AG04450 (cell line): ENCODE data around the gene OSBPL1A. TPM values are rescaled to one million over a fixed set of nuclear protein-coding genes. Genes with fewer than 3 reads are reported as not detected.
"Not testable (repeated sequence)": the region's sequence is repeated elsewhere in the genome, so short reads cannot be mapped to it uniquely, and the experiment has no call there.

Experiments used
- CTCF ChIA-PET: fragments of 300-600, 350-600 bp; formaldehyde crosslinking; extraction: SDS; loops from one replicate; lab custom pipeline; 2022; ENCODE audit warnings: antibody characterized with exemption, inconsistent platforms; lab: Charles Lee
- POLR2A ChIA-PET: fragments of 350-600 bp; formaldehyde crosslinking; extraction: SDS; loops from one replicate; lab custom pipeline; 2021; ENCODE audit warnings: antibody characterized with exemption, inconsistent platforms; lab: Yijun Ruan, JAX
- DNase-seq: peaks from one replicate; pipeline ENCODE4 v3.0.0-alpha.2; 2011; ENCODE audit warnings: low read depth, low spot score
- H3K27ac ChIP-seq: one replicate; pipeline ENCODE4 v1.5.1; 2012; ENCODE audit warnings: low read depth, low read length, control low read depth
- H3K27me3 ChIP-seq: one replicate; pipeline ENCODE4 v1.6.0; 2012; ENCODE audit warnings: low read length; ENCODE audit not compliant: control insufficient read depth, insufficient read depth
- H3K4me3 ChIP-seq: 2 replicates; pipeline ENCODE4 v1.5.1; 2011; ENCODE audit warnings: mild to moderate bottlenecking, low read depth, low read length, control low read depth
- H3K9me3 ChIP-seq: 2 replicates; pipeline ENCODE4 v1.5.1; 2012; ENCODE audit warnings: low read length; ENCODE audit not compliant: control insufficient read depth, insufficient read depth
- polyA plus RNA-seq: library from polyadenylated mRNA; depleted of rRNA; stranded (reverse); fragments of >200 nt; gene quantifications from 2 replicates; pipeline ENCODE4 v1.2.3, GENCODE V29; 2011
- TF ChIP-seq, protein P1 (sequence below): IDR thresholded peaks from 2 replicates; pipeline ENCODE4 v1.5.1; 2011; ENCODE audit warnings: low read depth, low read length, control low read depth, inconsistent platforms

The OSBPL1A gene
- polyA plus RNA-seq, 1 experiment = 56.1 TPM

DNA sequence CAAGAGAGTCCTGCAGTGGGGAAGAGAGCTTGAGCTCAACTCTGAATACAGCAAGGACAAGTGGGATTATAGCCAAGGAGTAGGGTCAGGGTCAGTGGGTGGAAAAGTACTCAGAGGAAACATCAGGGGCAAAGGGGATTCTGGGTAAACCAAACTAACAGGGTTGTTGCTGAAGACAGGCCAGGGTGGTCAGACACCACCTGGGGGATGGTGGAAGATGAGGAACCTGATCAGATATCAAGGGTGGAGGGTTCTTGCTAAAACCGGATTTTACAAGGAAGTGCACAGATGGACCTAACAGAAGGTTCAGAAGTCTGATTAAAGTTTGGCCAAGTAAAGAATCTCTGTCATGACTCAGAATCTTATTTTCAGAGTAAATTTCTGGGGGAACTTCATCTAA lies 16.5 kb downstream of the OSBPL1A start:
- CTCF ChIA-PET = interaction anchor here (1.0 to 1.2 kb wide), 2 partner anchors 16 to 108 kb away, joined by 3 read pairs; partner anchors contain the start of gene OSBPL1A
- TF ChIP-seq, protein P1, sequence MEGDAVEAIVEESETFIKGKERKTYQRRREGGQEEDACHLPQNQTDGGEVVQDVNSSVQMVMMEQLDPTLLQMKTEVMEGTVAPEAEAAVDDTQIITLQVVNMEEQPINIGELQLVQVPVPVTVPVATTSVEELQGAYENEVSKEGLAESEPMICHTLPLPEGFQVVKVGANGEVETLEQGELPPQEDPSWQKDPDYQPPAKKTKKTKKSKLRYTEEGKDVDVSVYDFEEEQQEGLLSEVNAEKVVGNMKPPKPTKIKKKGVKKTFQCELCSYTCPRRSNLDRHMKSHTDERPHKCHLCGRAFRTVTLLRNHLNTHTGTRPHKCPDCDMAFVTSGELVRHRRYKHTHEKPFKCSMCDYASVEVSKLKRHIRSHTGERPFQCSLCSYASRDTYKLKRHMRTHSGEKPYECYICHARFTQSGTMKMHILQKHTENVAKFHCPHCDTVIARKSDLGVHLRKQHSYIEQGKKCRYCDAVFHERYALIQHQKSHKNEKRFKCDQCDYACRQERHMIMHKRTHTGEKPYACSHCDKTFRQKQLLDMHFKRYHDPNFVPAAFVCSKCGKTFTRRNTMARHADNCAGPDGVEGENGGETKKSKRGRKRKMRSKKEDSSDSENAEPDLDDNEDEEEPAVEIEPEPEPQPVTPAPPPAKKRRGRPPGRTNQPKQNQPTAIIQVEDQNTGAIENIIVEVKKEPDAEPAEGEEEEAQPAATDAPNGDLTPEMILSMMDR = no peak
- POLR2A ChIA-PET = no interaction called here
- Histone ChIP-seq H3K27ac (no peak overlapping the region), H3K9me3 (no peaks in the 10 kb centered on the region), H3K27me3 (no peaks in the 10 kb centered on the region), H3K4me3 (no peak overlapping the region)
- no peak for DNase-seq

DNA sequence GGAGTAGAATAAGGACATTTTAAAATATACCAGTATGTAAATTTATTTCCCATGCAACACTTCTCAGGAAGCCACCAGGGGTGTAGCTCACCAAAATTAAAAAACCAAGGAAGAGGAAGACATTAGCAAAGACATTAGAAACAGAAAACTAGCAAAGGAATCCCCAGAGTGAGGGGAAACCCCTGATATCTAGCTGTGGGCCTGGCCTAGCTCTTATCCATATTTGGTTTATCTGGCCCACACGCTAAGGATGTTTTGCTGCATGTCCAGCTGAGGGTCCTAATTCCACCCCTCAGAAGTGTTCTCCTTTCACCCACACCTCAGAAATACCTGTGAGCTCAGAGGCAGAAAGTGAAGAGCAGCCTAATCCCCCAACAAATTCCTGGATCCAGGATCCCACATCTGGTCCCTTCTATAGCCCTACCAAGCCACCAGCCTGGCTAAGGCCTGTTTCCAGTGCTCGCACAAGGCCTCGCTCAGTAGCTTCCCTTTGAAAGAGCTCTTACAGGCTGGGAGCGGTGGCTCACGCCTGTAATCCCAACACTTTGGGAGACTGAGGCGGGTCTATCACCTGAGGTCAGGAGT lies 17.4 kb downstream of the OSBPL1A start:
- TF ChIP-seq, protein P1 = no peak
- DNase-seq = no peak
- no peaks in the 10 kb centered on the region for H3K27me3 ChIP-seq
- H3K4me3 ChIP-seq = no peak overlapping the region
- ChIA-PET CTCF (interaction anchor here (0.6 to 1.2 kb wide), 4 partner anchors 17 to 204 kb away, joined by 3 read pairs; partner anchors contain the start of gene OSBPL1A), POLR2A (no interaction called here)
- H3K9me3 ChIP-seq = no peaks in the 10 kb centered on the region
- H3K27ac ChIP-seq = no peak overlapping the region

DNA sequence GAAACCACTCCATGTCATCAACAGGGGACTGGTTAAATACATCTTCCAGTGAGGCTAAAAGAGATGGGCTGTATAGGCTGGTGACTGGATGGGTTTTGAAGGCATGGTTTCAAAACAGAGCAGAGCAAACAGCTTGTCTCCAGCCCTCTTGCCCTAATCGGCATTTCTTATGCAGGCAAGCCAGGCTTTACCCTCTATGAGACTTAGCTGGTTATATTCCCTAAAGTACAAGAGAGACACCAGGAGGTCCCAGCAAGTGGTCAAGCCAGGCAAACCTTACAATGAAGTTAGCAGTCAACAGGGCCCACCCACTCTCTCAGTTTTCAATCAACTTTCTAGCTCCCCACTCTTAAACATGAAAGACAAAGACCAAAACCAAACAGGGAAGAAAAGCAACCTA lies 19.0 kb downstream of the OSBPL1A start:
- POLR2A ChIA-PET = no interaction called here
- no peak for DNase-seq
- Histone ChIP-seq H3K4me3 (no peak overlapping the region), H3K9me3 (no peaks in the 10 kb centered on the region), H3K27ac (no peak overlapping the region), H3K27me3 (no peaks in the 10 kb centered on the region)
- CTCF ChIA-PET = interaction anchor here (0.9 to 2.2 kb wide), 2 partner anchors 19 to 110 kb away, joined by 6 to 8 read pairs; no protein-coding TSS in a partner anchor
- TF ChIP-seq, protein P1 = no peak

DNA sequence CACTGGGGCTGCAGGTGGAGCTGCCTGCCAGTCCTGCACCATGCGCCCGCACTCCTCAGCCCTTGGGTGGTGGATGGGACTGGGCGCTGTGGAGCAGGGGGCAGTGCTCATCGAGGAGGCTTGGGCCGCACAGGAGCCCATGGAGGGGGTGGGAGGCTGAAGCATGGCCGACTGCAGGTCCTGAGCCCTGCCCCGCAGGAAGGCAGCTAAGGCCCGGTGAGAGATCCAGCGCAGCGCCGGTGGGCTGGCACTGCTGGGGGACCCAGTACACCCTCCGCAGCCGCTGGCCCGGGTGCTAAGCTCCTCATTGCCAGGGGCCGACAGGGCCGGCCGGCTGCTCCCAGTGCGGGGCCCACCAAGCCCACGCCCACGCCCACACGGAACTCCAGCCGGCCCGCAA lies 21.1 kb downstream of the OSBPL1A start:
- CTCF ChIA-PET = interaction anchor here (0.7 kb wide), 1 partner anchor 17 kb away, joined by 3 read pairs; no protein-coding TSS in a partner anchor
- H3K9me3 ChIP-seq, H3K27ac ChIP-seq, POLR2A ChIA-PET, H3K27me3 ChIP-seq, DNase-seq, H3K4me3 ChIP-seq: not testable (repeated sequence)

GRCh38 chr18:24373328-24373727 lies 24.3 kb downstream of the OSBPL1A start:
- CTCF ChIA-PET = interaction anchor here (1.9 kb wide), 1 partner anchor 14 kb away, joined by 7 read pairs; no protein-coding TSS in a partner anchor
- DNase-seq = no peak

More at GRCh38 chr18:24373328-24373727, 24.3 kb downstream of the OSBPL1A start:
- TF ChIP-seq, protein P1 = no peak
- POLR2A ChIA-PET = no interaction called here
- Histone ChIP-seq H3K4me3 (no peak overlapping the region), H3K27ac (no peak overlapping the region), H3K9me3 (no peaks in the 10 kb centered on the region), H3K27me3 (no peaks in the 10 kb centered on the region)
